ENCODE results near the gene ALDH1L1. TPM values are rescaled to one million over a fixed set of nuclear protein-coding genes. Genes with fewer than 3 reads are reported as not detected.

ALDH1L1 gene
- total and polyA plus RNA-seq, 2 donors (not counting 1 experiment from before 2014, with no cell fraction given) = not detected

DNA sequence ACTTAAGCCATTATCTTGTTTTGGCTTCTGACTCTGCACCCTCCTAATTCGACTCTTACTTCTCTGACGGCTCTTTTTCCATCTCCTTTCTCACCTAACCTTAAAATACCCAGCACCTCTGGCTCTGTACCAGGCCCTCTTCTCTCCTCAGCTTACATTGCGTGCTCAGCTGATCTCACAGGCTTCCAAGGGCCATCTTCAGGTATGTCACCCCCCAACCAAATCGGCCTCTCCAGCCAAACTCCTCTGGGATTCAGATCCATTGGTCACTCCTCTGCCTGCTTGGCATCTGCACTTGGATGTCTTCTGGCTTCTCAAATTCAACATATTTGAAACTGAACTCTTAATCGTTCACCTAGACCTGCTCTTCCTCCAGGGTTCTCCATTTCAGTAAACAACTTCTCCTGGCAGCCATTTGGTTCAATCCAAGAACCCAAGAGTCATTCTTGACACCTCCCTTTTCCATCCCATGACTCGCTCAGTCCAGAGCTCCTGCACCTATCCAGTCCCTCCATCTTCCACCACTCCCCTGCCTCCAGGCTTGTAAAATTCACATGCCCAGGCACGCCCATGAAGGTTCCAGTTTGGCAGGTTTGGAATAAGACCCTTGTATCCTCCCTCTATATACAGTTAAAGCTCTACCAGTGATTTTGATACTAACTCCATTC is 61.2 kb downstream of the ALDH1L1 start:
- Histone ChIP-seq H3K27ac (ENCODE audit: low read length in 2 of 2) (no peak overlapping the region), H4K20me1 (ENCODE audit: control insufficient read depth, insufficient read depth, low read length, poor library complexity, severe bottlenecking) (no peaks in the 10 kb centered on the region), H3K9me3 (ENCODE audit: control extremely low read depth in 1 of 3, control insufficient read depth in 2 of 3, insufficient read depth in 1 of 3, low read length in 2 of 3) (no peaks in the 10 kb centered on the region), H3K27me3 (replicated peaks in 1 of 4; ENCODE audit: control extremely low read depth in 1 of 4, control insufficient read depth in 3 of 4, insufficient read depth in 4 of 4, low read length in 3 of 4) (no peaks in the 10 kb centered on the region), H3K36me3 (replicated peaks in 1 of 2; ENCODE audit: control extremely low read depth in 1 of 2, control insufficient read depth in 1 of 2, extremely low read depth in 1 of 2, insufficient read depth in 2 of 2, low read length in 1 of 2) (no peaks in the 10 kb centered on the region), H2AFZ (ENCODE audit: insufficient read depth, low read depth, low read length, poor library complexity, severe bottlenecking) (no peak overlapping the region), H3K4me3 (ENCODE audit: control extremely low read depth in 1 of 5, extremely low read depth in 1 of 5, insufficient read depth in 1 of 5, low read depth in 2 of 5, low read length in 4 of 5) (no peak overlapping the region), H3K4me2 (replicated peaks; ENCODE audit: low read depth, low read length, poor library complexity, severe bottlenecking) (no peak overlapping the region), H3K79me2 (ENCODE audit: control insufficient read depth, insufficient read depth, low read length) (no peaks in the 10 kb centered on the region), H3K9ac (ENCODE audit: low read length) (no peak overlapping the region), H3K4me1 (ENCODE audit: control insufficient read depth in 2 of 2, insufficient read depth in 2 of 2, low read length in 2 of 2) (no peaks in the 10 kb centered on the region)
- no peaks in the 10 kb centered on the region for H3K4me1 Mint-ChIP-seq
- intact Hi-C loops (cut with micrococcal nuclease) = no loop called here
- H3K27ac Mint-ChIP-seq = no peak overlapping the region
- no peaks in the 10 kb centered on the region for H3K9me3 Mint-ChIP-seq (ENCODE audit: insufficient read depth)
- TF ChIP-seq, protein P1, sequence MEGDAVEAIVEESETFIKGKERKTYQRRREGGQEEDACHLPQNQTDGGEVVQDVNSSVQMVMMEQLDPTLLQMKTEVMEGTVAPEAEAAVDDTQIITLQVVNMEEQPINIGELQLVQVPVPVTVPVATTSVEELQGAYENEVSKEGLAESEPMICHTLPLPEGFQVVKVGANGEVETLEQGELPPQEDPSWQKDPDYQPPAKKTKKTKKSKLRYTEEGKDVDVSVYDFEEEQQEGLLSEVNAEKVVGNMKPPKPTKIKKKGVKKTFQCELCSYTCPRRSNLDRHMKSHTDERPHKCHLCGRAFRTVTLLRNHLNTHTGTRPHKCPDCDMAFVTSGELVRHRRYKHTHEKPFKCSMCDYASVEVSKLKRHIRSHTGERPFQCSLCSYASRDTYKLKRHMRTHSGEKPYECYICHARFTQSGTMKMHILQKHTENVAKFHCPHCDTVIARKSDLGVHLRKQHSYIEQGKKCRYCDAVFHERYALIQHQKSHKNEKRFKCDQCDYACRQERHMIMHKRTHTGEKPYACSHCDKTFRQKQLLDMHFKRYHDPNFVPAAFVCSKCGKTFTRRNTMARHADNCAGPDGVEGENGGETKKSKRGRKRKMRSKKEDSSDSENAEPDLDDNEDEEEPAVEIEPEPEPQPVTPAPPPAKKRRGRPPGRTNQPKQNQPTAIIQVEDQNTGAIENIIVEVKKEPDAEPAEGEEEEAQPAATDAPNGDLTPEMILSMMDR (IDR thresholded peaks at IDR 0.05) = no peak
- ATAC-seq (ENCODE audit: low read depth) (no peak), DNase-seq (no peak)
- peaks cover 10% of the 10 kb centered on the region for H3K27me3 Mint-ChIP-seq
- ChIA-PET POLR2A (no interaction called here), CTCF (no interaction called here)
- no peak overlapping the region for H3K4me3 Mint-ChIP-seq
- WGBS (ENCODE audit: insufficient coverage) = 84% methylated on average over 7 of the region's 7 CpGs

DNA sequence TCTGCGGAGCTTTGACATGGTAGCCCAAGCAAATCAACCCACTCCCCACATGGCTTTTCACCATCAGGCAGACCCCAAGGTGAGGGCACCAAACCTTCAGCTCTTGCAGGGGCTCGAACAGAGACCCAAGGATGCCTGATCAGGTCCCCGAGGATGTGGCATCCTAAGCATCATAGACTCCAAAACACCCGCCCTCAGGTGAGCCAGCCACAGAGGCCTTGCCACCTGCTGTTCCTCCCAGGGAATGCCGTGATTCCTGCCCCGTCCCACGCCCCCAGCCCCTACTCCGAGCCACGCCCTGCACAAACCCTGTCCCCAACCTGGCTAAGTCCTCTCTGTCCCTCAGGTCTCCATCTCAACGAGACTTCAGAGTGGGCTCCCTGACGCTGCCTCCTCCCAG is 61.8 kb downstream of the ALDH1L1 start:
- POLR2A ChIA-PET = no interaction called here
- H3K27me3 ChIP-seq (replicated peaks in 1 of 4; ENCODE audit: control extremely low read depth in 1 of 4, control insufficient read depth in 3 of 4, insufficient read depth in 4 of 4, low read length in 3 of 4) = no peaks in the 10 kb centered on the region
- Mint-ChIP-seq H3K9me3 (ENCODE audit: insufficient read depth) (no peaks in the 10 kb centered on the region), H3K4me1 (no peaks in the 10 kb centered on the region), H3K27me3 (peaks cover 10% of the 10 kb centered on the region), H3K4me3 (no peak overlapping the region), H3K27ac (no peak overlapping the region)
- H3K4me1 ChIP-seq (ENCODE audit: control insufficient read depth in 2 of 2, insufficient read depth in 2 of 2, low read length in 2 of 2) = no peaks in the 10 kb centered on the region
- H3K9ac ChIP-seq (ENCODE audit: low read length) = no peak overlapping the region
- no peaks in the 10 kb centered on the region for H4K20me1 ChIP-seq (ENCODE audit: control insufficient read depth, insufficient read depth, low read length, poor library complexity, severe bottlenecking)
- no peak overlapping the region for H3K4me2 ChIP-seq (replicated peaks; ENCODE audit: low read depth, low read length, poor library complexity, severe bottlenecking)
- no peaks in the 10 kb centered on the region for H3K79me2 ChIP-seq (ENCODE audit: control insufficient read depth, insufficient read depth, low read length)
- DNase-seq (no peak), ATAC-seq (ENCODE audit: low read depth) (no peak)
- CTCF ChIA-PET = no interaction called here
- intact Hi-C loops (cut with micrococcal nuclease) = no loop called here
- H3K4me3 ChIP-seq (ENCODE audit: control extremely low read depth in 1 of 5, extremely low read depth in 1 of 5, insufficient read depth in 1 of 5, low read depth in 2 of 5, low read length in 4 of 5) = no peak overlapping the region
- TF ChIP-seq, protein P1 (IDR thresholded peaks at IDR 0.05) = no peak
- TF ChIP-seq EZH2 (IDR thresholded peaks at IDR 0.05; ENCODE audit: borderline replicate concordance, insufficient read depth, low read depth, low read length, poor library complexity, severe bottlenecking) = no peak
- no peaks in the 10 kb centered on the region for H3K36me3 ChIP-seq (replicated peaks in 1 of 2; ENCODE audit: control extremely low read depth in 1 of 2, control insufficient read depth in 1 of 2, extremely low read depth in 1 of 2, insufficient read depth in 2 of 2, low read length in 1 of 2)
- no peak overlapping the region for H2AFZ ChIP-seq (ENCODE audit: insufficient read depth, low read depth, low read length, poor library complexity, severe bottlenecking)
- 97% methylated on average over 11 of the region's 11 CpGs for WGBS (ENCODE audit: insufficient coverage)
- no peak overlapping the region for H3K27ac ChIP-seq (ENCODE audit: low read length in 2 of 2)
- H3K9me3 ChIP-seq (ENCODE audit: control extremely low read depth in 1 of 3, control insufficient read depth in 2 of 3, insufficient read depth in 1 of 3, low read length in 2 of 3) = no peaks in the 10 kb centered on the region
